ENCODE data around the gene KDM4F.

GRCh38 chr11:95057959-95058358 is 8.7 kb downstream of the KDM4F start:
- TF ChIP-seq GATA3 (IDR thresholded peaks at IDR 0.05; ENCODE audit: low read depth, low read length) (no peak), GATA2 (IDR thresholded peaks at IDR 0.05; ENCODE audit: low read depth, low read length) (no peak)

All from SH-SY5Y (cell line).